ENCODE data around the gene IQSEC1. TPM values are rescaled to one million over a fixed set of nuclear protein-coding genes. Genes with fewer than 3 reads are reported as not detected.

Gene IQSEC1
- polyA plus RNA-seq, 2 of the 4 experiments (the other 2 are of a cell fraction), result 3.7 to 10.7 TPM

DNA sequence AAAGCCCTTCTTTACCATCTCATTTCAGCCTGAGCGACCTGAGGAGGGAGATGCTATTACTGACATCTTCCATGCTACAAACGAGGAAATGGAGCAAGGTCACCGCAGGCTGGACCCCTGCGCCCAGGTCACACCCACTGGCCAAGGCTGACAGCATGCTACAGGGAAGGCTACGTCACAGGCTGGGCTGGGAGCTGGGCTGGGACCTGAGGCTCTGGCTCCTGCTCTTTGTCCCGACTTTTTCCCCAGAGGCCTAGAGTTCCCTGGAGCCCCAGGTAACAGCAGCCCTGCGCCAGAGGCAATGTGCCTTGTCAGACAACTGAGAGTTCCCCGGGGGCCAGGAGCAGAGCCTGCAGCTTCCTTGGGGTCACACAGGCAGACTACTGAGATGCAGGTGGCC lies 87.2 kb downstream of the IQSEC1 start:
- POLR2A ChIA-PET, result no interaction called here
- DNase-seq (ENCODE audit: low read depth in 1 of 2, low spot score in 1 of 2) (no peak), FAIRE-seq (no peak), ATAC-seq (no peak)
- H3K27ac ChIP-seq, result no peak overlapping the region
- H3K9me3 ChIP-seq, result no peaks in the 10 kb centered on the region
- no peak for TF ChIP-seq MYC (IDR thresholded peaks at IDR 0.05; ENCODE audit: borderline replicate concordance, low read length)
- no peak for TF ChIP-seq E2F6 (IDR thresholded peaks at IDR 0.05; ENCODE audit: borderline replicate concordance, low read depth)
- no peak for TF ChIP-seq HEYL (CRISPR knock-in tag; IDR thresholded peaks at IDR 0.05)
- TF ChIP-seq CHD2 (IDR thresholded peaks at IDR 0.05; ENCODE audit: low read length, partially characterized antibody), result no peak
- no peak for TF ChIP-seq KDM1A (IDR thresholded peaks at IDR 0.05; ENCODE audit: low read depth)
- TF ChIP-seq ZSCAN20 (CRISPR knock-in tag; IDR thresholded peaks at IDR 0.05), result no peak
- no peak for TF ChIP-seq ZFP36 (IDR thresholded peaks at IDR 0.05; ENCODE audit: borderline replicate concordance, partially characterized antibody)
- TF ChIP-seq NR3C1 (IDR thresholded peaks at IDR 0.05), result no peak
- TF ChIP-seq RARB (CRISPR knock-in tag; IDR thresholded peaks at IDR 0.05), result no peak
- no peak for TF ChIP-seq KDM5A (IDR thresholded peaks at IDR 0.05)
- no peak for TF ChIP-seq EP300 (IDR thresholded peaks at IDR 0.05)
- no peak for TF ChIP-seq JUN (IDR thresholded peaks at IDR 0.05)
- TF ChIP-seq, protein P1, sequence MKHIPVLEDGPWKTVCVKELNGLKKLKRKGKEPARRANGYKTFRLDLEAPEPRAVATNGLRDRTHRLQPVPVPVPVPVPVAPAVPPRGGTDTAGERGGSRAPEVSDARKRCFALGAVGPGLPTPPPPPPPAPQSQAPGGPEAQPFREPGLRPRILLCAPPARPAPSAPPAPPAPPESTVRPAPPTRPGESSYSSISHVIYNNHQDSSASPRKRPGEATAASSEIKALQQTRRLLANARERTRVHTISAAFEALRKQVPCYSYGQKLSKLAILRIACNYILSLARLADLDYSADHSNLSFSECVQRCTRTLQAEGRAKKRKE (CRISPR knock-in tag; IDR thresholded peaks at IDR 0.05; ENCODE audit: low read depth), result no peak
- CTCF ChIA-PET, result interaction anchor here (0.6 to 5.0 kb wide), 7 partner anchors 9 to 238 kb away, joined by 3 to 74 read pairs (median 4); no protein-coding TSS in a partner anchor
- H3K4me2 ChIP-seq, result no peak overlapping the region
- H3K4me1 ChIP-seq, result peaks cover 9% of the 10 kb centered on the region
- H3K4me3 ChIP-seq, result no peak overlapping the region
- 83% methylated on average over 8 of the region's 8 CpGs for WGBS (ENCODE audit: missing lambda C conversion rate)

DNA sequence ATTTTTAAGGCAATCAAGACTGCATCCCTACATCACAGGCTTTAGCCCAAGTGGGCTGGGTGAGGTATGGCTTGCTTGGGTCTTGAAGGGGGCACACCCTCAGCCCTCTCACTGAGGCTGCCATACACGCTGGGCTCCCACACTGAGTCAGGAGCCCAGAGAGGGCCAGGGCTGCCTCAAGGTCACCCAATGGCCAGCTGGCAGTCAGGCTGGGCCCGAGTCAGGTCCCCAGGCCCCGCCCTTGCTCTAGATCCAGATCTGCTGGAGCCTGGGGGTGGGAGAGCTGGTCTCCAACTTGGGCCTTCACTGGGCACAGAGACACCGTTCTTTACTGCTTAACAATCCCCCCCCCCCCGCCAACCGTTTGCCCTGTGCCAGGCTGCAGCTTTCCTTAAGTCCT lies 88.1 kb downstream of the IQSEC1 start:
- TF ChIP-seq TFCP2L1 (CRISPR knock-in tag; IDR thresholded peaks at IDR 0.05), result no peak
- TF ChIP-seq NPAS2 (CRISPR knock-in tag; IDR thresholded peaks at IDR 0.05; ENCODE audit: borderline replicate concordance), result no peak
- no peak for TF ChIP-seq RARB (CRISPR knock-in tag; IDR thresholded peaks at IDR 0.05)
- no peak for TF ChIP-seq EP300 (IDR thresholded peaks at IDR 0.05)
- no peak for TF ChIP-seq CHD2 (IDR thresholded peaks at IDR 0.05; ENCODE audit: low read length, partially characterized antibody)
- TF ChIP-seq ZFP36 (IDR thresholded peaks at IDR 0.05; ENCODE audit: borderline replicate concordance, partially characterized antibody), result no peak
- POLR2A ChIA-PET, result interaction anchor here (0.7 kb wide), 1 partner anchor 11 kb away, joined by 17 read pairs; no protein-coding TSS in a partner anchor
- FAIRE-seq (no peak), ATAC-seq (no peak), DNase-seq (ENCODE audit: low read depth in 1 of 2, low spot score in 1 of 2) (no peak)
- H3K4me3 ChIP-seq, result no peak overlapping the region
- H3K4me2 ChIP-seq, result no peak overlapping the region
- H3K9me3 ChIP-seq, result no peaks in the 10 kb centered on the region
- WGBS (ENCODE audit: missing lambda C conversion rate), result 100% methylated on average over 1 of the region's 6 CpGs
- H3K4me1 ChIP-seq, result no peaks in the 10 kb centered on the region; the same call in 2 of the 3 replicates
- H3K27ac ChIP-seq, result no peak overlapping the region
- CTCF ChIA-PET, result interaction anchor here (0.6 to 5.0 kb wide), 16 partner anchors 9 to 470 kb away, joined by 3 to 74 read pairs (median 4); no protein-coding TSS in a partner anchor

DNA sequence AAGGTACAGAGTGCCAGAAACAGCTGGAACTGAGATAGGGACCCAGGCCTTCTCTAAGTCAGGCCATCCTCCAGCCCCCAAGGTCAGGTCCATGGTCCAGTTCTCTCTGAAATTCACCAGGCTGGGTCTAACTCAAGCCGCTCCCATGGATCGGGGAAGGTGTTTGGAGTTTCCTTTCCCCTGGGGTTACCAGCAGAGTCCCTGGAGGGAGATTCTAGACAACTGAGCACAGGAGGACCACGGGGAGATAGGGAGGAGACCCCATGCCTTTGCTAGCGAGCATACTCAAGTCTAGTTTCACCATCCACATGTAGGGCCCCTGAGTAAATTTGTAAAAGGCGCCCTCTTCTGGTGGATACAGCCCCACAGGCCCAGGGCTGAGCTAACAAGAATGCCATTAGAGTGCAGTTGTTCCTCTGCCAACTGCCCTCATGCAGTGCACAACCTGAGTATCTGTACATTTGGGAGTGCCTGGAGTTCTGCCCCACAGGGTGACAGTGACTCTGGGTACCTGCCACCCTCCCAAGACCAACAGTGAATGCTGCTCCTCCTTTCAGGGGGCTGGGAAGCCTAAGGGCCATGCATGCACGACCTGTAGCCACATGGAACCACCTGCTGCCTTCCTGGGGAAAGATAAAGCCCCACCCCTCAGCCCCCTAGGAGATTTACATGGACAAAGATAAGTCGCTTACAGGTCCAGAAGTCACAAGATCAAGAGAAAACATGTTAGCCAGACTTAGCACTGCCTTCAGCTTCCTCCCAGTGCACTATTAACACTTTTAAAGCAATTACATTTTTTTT lies 89.0 kb downstream of the IQSEC1 start:
- Histone ChIP-seq H3K4me3 (no peak overlapping the region), H3K9me3 (no peaks in the 10 kb centered on the region), H3K4me2 (no peak overlapping the region), H3K4me1 (no peaks in the 10 kb centered on the region), H3K27ac (no peak overlapping the region)
- 67% methylated on average over 6 of the region's 7 CpGs for WGBS (ENCODE audit: missing lambda C conversion rate)
- FAIRE-seq (no peak), ATAC-seq (peak; percentile 91 to 98), DNase-seq (ENCODE audit: low read depth in 1 of 2, low spot score in 1 of 2) (peak; percentile 70 to 83)
- ChIA-PET CTCF (interaction anchor here (0.6 to 5.0 kb wide), 22 partner anchors 10 to 511 kb away, joined by 3 to 74 read pairs (median 4); no protein-coding TSS in a partner anchor), POLR2A (interaction anchor here (0.6 to 1.0 kb wide), 3 partner anchors 12 to 233 kb away, joined by 3 to 17 read pairs (median 3); no protein-coding TSS in a partner anchor)
- peak; percentile 58 for TF ChIP-seq SMC3 (IDR thresholded peaks at IDR 0.05)
- no peak for TF ChIP-seq MYC (IDR thresholded peaks at IDR 0.05; ENCODE audit: borderline replicate concordance, low read length)
- peak; percentile 68 for TF ChIP-seq CTCF (IDR thresholded peaks at IDR 0.05)
- TF ChIP-seq EHF (CRISPR knock-in tag; IDR thresholded peaks at IDR 0.05), result no peak
- TF ChIP-seq RAD21 (conservative IDR thresholded peaks at IDR 0.05 in 1 of 2, IDR thresholded peaks at IDR 0.05 in 1 of 2), result peak; percentile 57 to 72

All from A549 (cell line).